HG02970 (cell line): Measurements from ENCODE around the gene RUBCN.
"Not testable (repeated sequence)": the region's sequence is repeated elsewhere in the genome, so short reads cannot be mapped to it uniquely, and the experiment has no call there.

Source experiments
- ATAC-seq: cut with Tn5 transposase; IDR thresholded peaks from one replicate; pipeline ENCODE4 v1.9.1; 2021; ENCODE audit warnings: mild to moderate bottlenecking, moderate library complexity, moderate number of reproducible peaks; ENCODE audit not compliant: unreplicated experiment, low FRiP score

Gene RUBCN

GRCh38 chr3:197626404-197627157 is 110.1 kb downstream of the RUBCN start:
- ATAC-seq, result not testable (repeated sequence)

- not testable (repeated sequence) for ATAC-seq
Observed at GRCh38 chr3:197621478-197621877, 115.2 kb downstream of the RUBCN start.
